ENCODE measurements around the gene CUTA.

Gene CUTA, protein sequence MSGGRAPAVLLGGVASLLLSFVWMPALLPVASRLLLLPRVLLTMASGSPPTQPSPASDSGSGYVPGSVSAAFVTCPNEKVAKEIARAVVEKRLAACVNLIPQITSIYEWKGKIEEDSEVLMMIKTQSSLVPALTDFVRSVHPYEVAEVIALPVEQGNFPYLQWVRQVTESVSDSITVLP

DNA sequence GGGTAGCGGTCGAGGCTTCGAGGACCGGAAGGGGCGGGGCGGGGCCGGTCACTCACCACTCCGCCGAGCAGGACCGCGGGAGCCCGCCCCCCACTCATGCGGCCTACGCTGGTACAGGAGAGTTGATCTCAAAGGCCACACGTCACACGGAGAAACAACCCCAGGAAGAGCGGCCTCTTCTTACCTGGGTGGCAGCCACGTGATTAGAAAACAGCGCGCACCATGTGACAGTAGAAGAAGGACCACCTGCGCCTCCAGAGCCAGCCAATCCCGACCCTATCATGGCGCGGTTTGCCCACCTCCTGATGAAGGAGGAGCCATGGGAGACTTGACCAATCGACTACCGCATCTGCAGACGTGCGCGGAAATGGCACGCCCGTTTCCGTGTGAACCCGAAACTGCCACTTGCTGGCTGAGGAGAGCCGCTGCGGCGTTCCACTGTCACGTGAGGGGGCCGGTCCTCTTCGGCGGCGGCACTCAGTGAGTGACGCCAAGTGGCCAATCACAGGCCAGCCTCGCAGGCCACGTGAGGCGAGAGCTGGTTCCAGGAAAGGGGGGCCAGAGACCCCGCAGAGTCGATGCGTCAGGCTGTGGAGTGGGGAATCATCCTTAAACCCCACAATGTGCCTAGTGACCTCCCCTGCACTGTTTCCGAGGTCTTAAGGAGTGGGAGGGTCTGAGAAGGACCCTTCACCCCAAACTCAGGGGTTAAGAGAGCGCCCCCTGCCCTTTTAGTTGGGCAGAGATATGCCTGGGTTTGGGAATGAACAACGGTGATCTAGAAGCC is at the start of gene CUTA:
CUTA (minus strand) TSS at position 205 of the 787 bp plus-strand sequence; CDS start at position 98, 107 bp downstream.
- H3K36me3 ChIP-seq (ENCODE audit: control insufficient read depth in 2 of 2, insufficient read depth in 1 of 2, low read length in 2 of 2), result peaks cover 0 to 34% of the 10 kb centered on the region in 2 experiments; a peak in 1 of 3 replicates
- H3K9me3 ChIP-seq (ENCODE audit: control insufficient read depth, insufficient read depth, low read depth, low read length), result no peaks in the 10 kb centered on the region
- peak within 1 kb of the TSS; percentile 46 for H3K4me3 ChIP-seq (ENCODE audit: low read depth, low read length)
- POLR2A ChIA-PET, result interaction anchor here (0.5 to 3.4 kb wide), 12 partner anchors 8 to 796 kb away, joined by 3 to 16 read pairs (median 8); partner anchors contain the start of genes B3GALT4, PHF1, RPS18 and VPS52
- H3K4me1 ChIP-seq (ENCODE audit: control insufficient read depth, insufficient read depth, low read length), result no peaks in the 10 kb centered on the region
- CTCF ChIA-PET, result interaction anchor here (0.6 to 2.2 kb wide), 13 partner anchors 10 to 284 kb away, joined by 3 to 13 read pairs (median 4); partner anchors contain the start of genes B3GALT4 and BAK1
- peak within 1 kb of the TSS; percentile 67 for H3K27ac ChIP-seq (ENCODE audit: extremely low read depth, low read depth, low read length)
- TF ChIP-seq PRDM4 (tag by site-specific recombination; IDR thresholded peaks at IDR 0.05) (peak; percentile 92), ZBTB10 (tag by site-specific recombination; IDR thresholded peaks at IDR 0.05) (peak; percentile 99), ZNF19 (tag by site-specific recombination; IDR thresholded peaks at IDR 0.05; ENCODE audit: low read depth) (no peak), ZNF76 (tag by site-specific recombination; IDR thresholded peaks at IDR 0.05; ENCODE audit: borderline replicate concordance, low read depth) (peak; percentile 46; the same call in 1 of the 2 replicates), ZBTB11 (tag by site-specific recombination; conservative IDR thresholded peaks at IDR 0.05; ENCODE audit: low read depth) (peak; percentile 83), ZSCAN16 (tag by site-specific recombination; IDR thresholded peaks at IDR 0.05) (no peak), WT1 (tag by site-specific recombination; IDR thresholded peaks at IDR 0.05) (peak; percentile 45; the same call in 1 of the 2 replicates), ZBTB7A (tag by site-specific recombination; IDR thresholded peaks at IDR 0.05; ENCODE audit: low read depth) (peak; percentile 93; the same call in 1 of the 2 replicates), ZNF302 (tag by site-specific recombination; IDR thresholded peaks at IDR 0.05; ENCODE audit: low read depth) (no peak), ZNF514 (tag by site-specific recombination; IDR thresholded peaks at IDR 0.05) (no peak), ZNF561 (tag by site-specific recombination; IDR thresholded peaks at IDR 0.05; ENCODE audit: borderline replicate concordance) (no peak; the same call in 1 of the 2 replicates), ZBTB21 (tag by site-specific recombination; IDR thresholded peaks at IDR 0.05) (peak; percentile 45; the same call in 1 of the 2 replicates), ZBTB8A (tag by site-specific recombination; IDR thresholded peaks at IDR 0.05) (peak; percentile 11; the same call in 1 of the 2 replicates)
- TF ChIP-seq, protein P1, sequence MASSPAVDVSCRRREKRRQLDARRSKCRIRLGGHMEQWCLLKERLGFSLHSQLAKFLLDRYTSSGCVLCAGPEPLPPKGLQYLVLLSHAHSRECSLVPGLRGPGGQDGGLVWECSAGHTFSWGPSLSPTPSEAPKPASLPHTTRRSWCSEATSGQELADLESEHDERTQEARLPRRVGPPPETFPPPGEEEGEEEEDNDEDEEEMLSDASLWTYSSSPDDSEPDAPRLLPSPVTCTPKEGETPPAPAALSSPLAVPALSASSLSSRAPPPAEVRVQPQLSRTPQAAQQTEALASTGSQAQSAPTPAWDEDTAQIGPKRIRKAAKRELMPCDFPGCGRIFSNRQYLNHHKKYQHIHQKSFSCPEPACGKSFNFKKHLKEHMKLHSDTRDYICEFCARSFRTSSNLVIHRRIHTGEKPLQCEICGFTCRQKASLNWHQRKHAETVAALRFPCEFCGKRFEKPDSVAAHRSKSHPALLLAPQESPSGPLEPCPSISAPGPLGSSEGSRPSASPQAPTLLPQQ (tag by site-specific recombination; IDR thresholded peaks at IDR 0.05), result no peak
- TF ChIP-seq, protein P2, sequence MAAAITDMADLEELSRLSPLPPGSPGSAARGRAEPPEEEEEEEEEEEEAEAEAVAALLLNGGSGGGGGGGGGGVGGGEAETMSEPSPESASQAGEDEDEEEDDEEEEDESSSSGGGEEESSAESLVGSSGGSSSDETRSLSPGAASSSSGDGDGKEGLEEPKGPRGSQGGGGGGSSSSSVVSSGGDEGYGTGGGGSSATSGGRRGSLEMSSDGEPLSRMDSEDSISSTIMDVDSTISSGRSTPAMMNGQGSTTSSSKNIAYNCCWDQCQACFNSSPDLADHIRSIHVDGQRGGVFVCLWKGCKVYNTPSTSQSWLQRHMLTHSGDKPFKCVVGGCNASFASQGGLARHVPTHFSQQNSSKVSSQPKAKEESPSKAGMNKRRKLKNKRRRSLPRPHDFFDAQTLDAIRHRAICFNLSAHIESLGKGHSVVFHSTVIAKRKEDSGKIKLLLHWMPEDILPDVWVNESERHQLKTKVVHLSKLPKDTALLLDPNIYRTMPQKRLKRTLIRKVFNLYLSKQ (tag by site-specific recombination; IDR thresholded peaks at IDR 0.05; ENCODE audit: borderline replicate concordance), result no peak
- TF ChIP-seq, protein P3, sequence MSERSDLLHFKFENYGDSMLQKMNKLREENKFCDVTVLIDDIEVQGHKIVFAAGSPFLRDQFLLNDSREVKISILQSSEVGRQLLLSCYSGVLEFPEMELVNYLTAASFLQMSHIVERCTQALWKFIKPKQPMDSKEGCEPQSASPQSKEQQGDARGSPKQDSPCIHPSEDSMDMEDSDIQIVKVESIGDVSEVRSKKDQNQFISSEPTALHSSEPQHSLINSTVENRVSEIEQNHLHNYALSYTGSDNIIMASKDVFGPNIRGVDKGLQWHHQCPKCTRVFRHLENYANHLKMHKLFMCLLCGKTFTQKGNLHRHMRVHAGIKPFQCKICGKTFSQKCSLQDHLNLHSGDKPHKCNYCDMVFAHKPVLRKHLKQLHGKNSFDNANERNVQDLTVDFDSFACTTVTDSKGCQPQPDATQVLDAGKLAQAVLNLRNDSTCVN (tag by site-specific recombination; optimal IDR thresholded peaks at IDR 0.05), result peak; percentile 69
- TF ChIP-seq, protein P4, sequence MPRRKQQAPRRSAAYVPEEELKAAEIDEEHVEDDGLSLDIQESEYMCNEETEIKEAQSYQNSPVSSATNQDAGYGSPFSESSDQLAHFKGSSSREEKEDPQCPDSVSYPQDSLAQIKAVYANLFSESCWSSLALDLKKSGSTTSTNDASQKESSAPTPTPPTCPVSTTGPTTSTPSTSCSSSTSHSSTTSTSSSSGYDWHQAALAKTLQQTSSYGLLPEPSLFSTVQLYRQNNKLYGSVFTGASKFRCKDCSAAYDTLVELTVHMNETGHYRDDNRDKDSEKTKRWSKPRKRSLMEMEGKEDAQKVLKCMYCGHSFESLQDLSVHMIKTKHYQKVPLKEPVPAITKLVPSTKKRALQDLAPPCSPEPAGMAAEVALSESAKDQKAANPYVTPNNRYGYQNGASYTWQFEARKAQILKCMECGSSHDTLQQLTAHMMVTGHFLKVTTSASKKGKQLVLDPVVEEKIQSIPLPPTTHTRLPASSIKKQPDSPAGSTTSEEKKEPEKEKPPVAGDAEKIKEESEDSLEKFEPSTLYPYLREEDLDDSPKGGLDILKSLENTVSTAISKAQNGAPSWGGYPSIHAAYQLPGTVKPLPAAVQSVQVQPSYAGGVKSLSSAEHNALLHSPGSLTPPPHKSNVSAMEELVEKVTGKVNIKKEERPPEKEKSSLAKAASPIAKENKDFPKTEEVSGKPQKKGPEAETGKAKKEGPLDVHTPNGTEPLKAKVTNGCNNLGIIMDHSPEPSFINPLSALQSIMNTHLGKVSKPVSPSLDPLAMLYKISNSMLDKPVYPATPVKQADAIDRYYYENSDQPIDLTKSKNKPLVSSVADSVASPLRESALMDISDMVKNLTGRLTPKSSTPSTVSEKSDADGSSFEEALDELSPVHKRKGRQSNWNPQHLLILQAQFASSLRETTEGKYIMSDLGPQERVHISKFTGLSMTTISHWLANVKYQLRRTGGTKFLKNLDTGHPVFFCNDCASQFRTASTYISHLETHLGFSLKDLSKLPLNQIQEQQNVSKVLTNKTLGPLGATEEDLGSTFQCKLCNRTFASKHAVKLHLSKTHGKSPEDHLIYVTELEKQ (tag by site-specific recombination; IDR thresholded peaks at IDR 0.05; ENCODE audit: borderline replicate concordance), result no peak

Measured in HEK293 (cell line).